ENCODE results near the gene FUT4. TPM values are rescaled to one million over a fixed set of nuclear protein-coding genes. Genes with fewer than 3 reads are reported as not detected.

FUT4 gene
- total RNA-seq, 1 experiment from 2014 or later = 5.7 TPM

- CTCF ChIA-PET = no interaction called here
- H3K79me2 ChIP-seq (ENCODE audit: insufficient read depth, low read length) = no peaks in the 10 kb centered on the region
- no peaks in the 10 kb centered on the region for H3K36me3 ChIP-seq (ENCODE audit: control insufficient read depth in 1 of 2, insufficient read depth in 2 of 2, low read length in 2 of 2)
- no peak overlapping the region for H3K4me2 ChIP-seq (ENCODE audit: low read length)
- POLR2A ChIA-PET = no interaction called here
- no peak overlapping the region for H3K27ac ChIP-seq (ENCODE audit: low read depth, low read length)
- H3K9me2 ChIP-seq (ENCODE audit: insufficient read depth) = no peaks in the 10 kb centered on the region
- no peak for ATAC-seq
- BruUV-seq (replicated peaks) = no TSS peak
- intact Hi-C loops (cut with micrococcal nuclease) = no loop called here
- RAD21 ChIA-PET (ENCODE audit: low non-redundant PET in 1 of 2, low total read pairs in 2 of 2, uncharacterized antibody in 2 of 2, unreplicated experiment in 2 of 2) = no interaction called here
- TF ChIP-seq EZH2 (IDR thresholded peaks at IDR 0.05) (no peak), ZFX (IDR thresholded peaks at IDR 0.05) (no peak), EZH2phosphoT487 (IDR thresholded peaks at IDR 0.05; ENCODE audit: borderline replicate concordance) (no peak), RAD21 (IDR thresholded peaks at IDR 0.05; ENCODE audit: low read depth) (no peak), POLR2AphosphoS5 (IDR thresholded peaks at IDR 0.05; ENCODE audit: low read depth, low read length) (no peak), ATF3 (IDR thresholded peaks at IDR 0.05) (no peak)
- no peak overlapping the region for H3K4me3 ChIP-seq (replicated peaks in 1 of 2; ENCODE audit: low read depth in 1 of 2, low read length in 2 of 2)
- H3K9ac ChIP-seq (ENCODE audit: low read length) = no peak overlapping the region
- DNase-seq (ENCODE audit: low read depth, low spot score) = no peak
- H4K20me1 ChIP-seq (ENCODE audit: insufficient read depth) = no peaks in the 10 kb centered on the region
- H3K4me1 ChIP-seq (ENCODE audit: control insufficient read depth in 1 of 2, insufficient read depth in 2 of 2, low read length in 2 of 2) = no peaks in the 10 kb centered on the region
- H3K27me3 ChIP-seq (ENCODE audit: insufficient read depth, low read length) = no peaks in the 10 kb centered on the region; the same call in 1 of the 2 replicates
- H2AFZ ChIP-seq (ENCODE audit: low read depth, low read length, poor library complexity, severe bottlenecking) = no peak overlapping the region
- no peaks in the 10 kb centered on the region for H3K9me3 ChIP-seq (ENCODE audit: control insufficient read depth in 1 of 2, insufficient read depth in 1 of 2, low read depth in 1 of 2, low read length in 2 of 2)
These were observed 38.2 kb downstream of the FUT4 start for GRCh38 chr11:94581926-94582325.

GRCh38 chr11:94583213-94583865 lies 39.6 kb downstream of the FUT4 start:
- Histone ChIP-seq H3K4me3 (replicated peaks in 1 of 2; ENCODE audit: low read depth in 1 of 2, low read length in 2 of 2) (no peak overlapping the region), H3K79me2 (ENCODE audit: insufficient read depth, low read length) (no peaks in the 10 kb centered on the region), H2AFZ (ENCODE audit: low read depth, low read length, poor library complexity, severe bottlenecking) (no peak overlapping the region), H3K4me2 (ENCODE audit: low read length) (no peak overlapping the region), H3K27ac (ENCODE audit: low read depth, low read length) (no peak overlapping the region), H3K27me3 (ENCODE audit: insufficient read depth, low read length) (no peaks in the 10 kb centered on the region; the same call in 1 of the 2 replicates), H3K9me2 (ENCODE audit: insufficient read depth) (no peaks in the 10 kb centered on the region), H3K36me3 (ENCODE audit: control insufficient read depth in 1 of 2, insufficient read depth in 2 of 2, low read length in 2 of 2) (no peaks in the 10 kb centered on the region), H3K9ac (ENCODE audit: low read length) (no peak overlapping the region), H4K20me1 (ENCODE audit: insufficient read depth) (no peaks in the 10 kb centered on the region), H3K4me1 (ENCODE audit: control insufficient read depth in 1 of 2, insufficient read depth in 2 of 2, low read length in 2 of 2) (peaks cover 0 to 3% of the 10 kb centered on the region in 2 experiments; a peak in 1 of 4 replicates), H3K9me3 (ENCODE audit: control insufficient read depth in 1 of 2, insufficient read depth in 1 of 2, low read depth in 1 of 2, low read length in 2 of 2) (no peaks in the 10 kb centered on the region)
- POLR2A ChIA-PET = no interaction called here
- no TSS peak for BruUV-seq (replicated peaks)
- intact Hi-C loops (cut with micrococcal nuclease) = no loop called here
- ATAC-seq (no peak), DNase-seq (ENCODE audit: low read depth, low spot score) (no peak)
- CTCF ChIA-PET = no interaction called here
- RAD21 ChIA-PET (ENCODE audit: low non-redundant PET in 1 of 2, low total read pairs in 2 of 2, uncharacterized antibody in 2 of 2, unreplicated experiment in 2 of 2) = no interaction called here
- TF ChIP-seq YY1 (IDR thresholded peaks at IDR 0.05; ENCODE audit: extremely low read depth, insufficient replicate concordance, low read depth, low read length) (no peak), CEBPB (IDR thresholded peaks at IDR 0.05; ENCODE audit: low read depth) (no peak), EZH2 (IDR thresholded peaks at IDR 0.05) (no peak), ELF1 (IDR thresholded peaks at IDR 0.05; ENCODE audit: borderline replicate concordance, low read depth) (no peak), POLR2AphosphoS5 (IDR thresholded peaks at IDR 0.05; ENCODE audit: low read depth, low read length) (no peak), ZNF274 (IDR thresholded peaks at IDR 0.05; ENCODE audit: low read depth, low read length) (no peak), MAX (IDR thresholded peaks at IDR 0.05) (no peak), JUND (IDR thresholded peaks at IDR 0.05) (no peak), SRF (IDR thresholded peaks at IDR 0.05; ENCODE audit: low read depth) (no peak), ATF3 (IDR thresholded peaks at IDR 0.05) (no peak), RAD21 (IDR thresholded peaks at IDR 0.05; ENCODE audit: low read depth) (no peak), EGR1 (IDR thresholded peaks at IDR 0.05; ENCODE audit: low read depth) (no peak), POLR2A (IDR thresholded peaks at IDR 0.05; ENCODE audit: borderline replicate concordance, extremely low read depth, insufficient read depth, insufficient read length) (no peak), CBX3 (IDR thresholded peaks at IDR 0.05; ENCODE audit: low read depth) (no peak)
